ENCODE data around the gene CDK6. TPM values are rescaled to one million over a fixed set of nuclear protein-coding genes. Genes with fewer than 3 reads are reported as not detected.

The CDK6 gene
- total and polyA plus RNA-seq, 2 experiments from 2014 or later: 28.7 to 81.6 TPM

DNA sequence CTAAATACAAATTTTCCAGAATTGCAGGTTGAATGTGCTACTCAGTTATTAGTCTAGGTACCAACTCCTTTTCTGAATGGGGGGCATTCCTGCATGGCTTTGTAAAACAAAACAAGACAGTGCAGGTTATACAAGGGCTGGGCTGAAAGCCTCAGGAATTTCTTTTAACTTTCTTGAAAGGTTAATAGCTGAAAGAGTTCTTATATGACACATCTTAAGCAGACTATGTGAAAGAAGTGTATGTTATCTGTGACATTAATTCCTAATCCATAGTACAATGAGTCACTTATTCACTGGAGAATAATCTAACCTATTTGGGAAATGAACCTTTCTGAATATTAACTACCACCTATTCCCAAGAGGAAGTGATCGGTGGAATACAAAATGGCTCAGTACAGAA is 130.5 kb downstream of the CDK6 start:
- Histone ChIP-seq H3K4me3 (no peak overlapping the region), H3K4me1 (ENCODE audit: low read depth) (no peaks in the 10 kb centered on the region), H3K9me3 (ENCODE audit: low read depth) (no peaks in the 10 kb centered on the region), H3K27me3 (no peaks in the 10 kb centered on the region), H3K27ac (no peak overlapping the region), H3K36me3 (no peaks in the 10 kb centered on the region)
- no peak for TF ChIP-seq CTCF (IDR thresholded peaks at IDR 0.05; ENCODE audit: low read depth, low read length)
- no peak for DNase-seq (ENCODE audit: low read depth in 1 of 2, low spot score in 1 of 2)

GRCh38 chr7:92704858-92705257 is 131.5 kb downstream of the CDK6 start:
- Histone ChIP-seq H3K27me3 (no peaks in the 10 kb centered on the region), H3K4me1 (ENCODE audit: low read depth) (no peaks in the 10 kb centered on the region), H3K4me3 (no peak overlapping the region), H3K27ac (no peak overlapping the region), H3K36me3 (no peaks in the 10 kb centered on the region), H3K9me3 (ENCODE audit: low read depth) (no peaks in the 10 kb centered on the region)
- TF ChIP-seq CTCF (IDR thresholded peaks at IDR 0.05; ENCODE audit: low read depth, low read length): no peak
- no peak for DNase-seq (ENCODE audit: low read depth in 1 of 2, low spot score in 1 of 2)

- no peak for TF ChIP-seq CTCF (IDR thresholded peaks at IDR 0.05; ENCODE audit: low read depth, low read length)
- Histone ChIP-seq H3K4me1 (ENCODE audit: low read depth) (peaks cover 14% of the 10 kb centered on the region), H3K9me3 (ENCODE audit: low read depth) (no peaks in the 10 kb centered on the region), H3K27me3 (no peaks in the 10 kb centered on the region), H3K27ac (no peak overlapping the region), H3K36me3 (no peaks in the 10 kb centered on the region), H3K4me3 (no peak overlapping the region)
- DNase-seq (ENCODE audit: low read depth in 1 of 2, low spot score in 1 of 2): no peak
Measured at GRCh38 chr7:92702535-92702934, 133.8 kb downstream of the CDK6 start.

DNA sequence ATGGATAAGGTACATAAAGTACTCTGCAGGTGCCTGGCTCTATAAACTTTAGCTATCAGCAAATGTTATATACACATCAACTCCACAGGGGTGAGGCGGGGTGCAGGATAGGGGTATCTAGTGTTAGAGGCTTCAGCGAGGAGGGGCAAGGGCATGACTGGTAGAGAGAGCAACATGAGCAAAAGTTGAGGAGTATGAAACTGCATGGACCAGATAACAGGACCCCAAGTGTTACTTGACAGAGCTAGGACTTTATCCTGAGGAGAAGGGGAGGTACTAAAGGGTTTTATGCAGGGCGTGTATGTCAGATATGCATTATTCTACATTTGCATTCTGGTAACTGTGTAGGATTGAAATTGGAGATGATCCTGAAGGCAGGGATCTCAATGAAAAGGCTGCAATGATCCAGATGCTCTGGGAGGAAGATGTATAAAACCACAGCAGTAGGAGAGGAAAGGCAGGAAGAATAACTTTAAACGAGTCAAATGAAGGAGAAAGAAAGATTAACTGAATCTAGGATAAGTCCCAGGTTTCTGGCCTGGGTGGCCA is 136.3 kb downstream of the CDK6 start:
- Histone ChIP-seq H3K27ac (no peak overlapping the region), H3K4me3 (no peak overlapping the region)
- no peak for DNase-seq (ENCODE audit: low read depth in 1 of 2, low spot score in 1 of 2)

DNA sequence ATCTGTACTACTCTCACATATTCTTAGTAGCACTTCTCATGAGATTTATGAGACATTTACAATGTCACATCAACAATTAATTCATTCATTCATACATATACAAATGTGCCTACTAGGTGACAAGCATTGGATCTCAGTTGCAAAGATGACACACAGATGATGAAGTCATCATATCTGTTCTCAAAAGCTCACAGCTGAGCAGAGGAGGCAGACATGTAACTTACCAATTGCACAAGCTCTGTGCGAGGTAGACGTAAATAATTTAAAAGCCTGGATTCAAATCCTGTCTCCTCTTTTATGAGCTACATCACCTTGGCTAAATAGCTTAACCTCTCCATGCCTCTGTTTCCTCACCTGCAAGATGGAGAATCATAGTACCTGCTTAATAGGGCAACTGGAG is 136.8 kb downstream of the CDK6 start:
- no peak overlapping the region for H3K27ac ChIP-seq
- TF ChIP-seq CTCF (IDR thresholded peaks at IDR 0.05; ENCODE audit: low read depth, low read length): no peak
- H3K9me3 ChIP-seq (ENCODE audit: low read depth): no peaks in the 10 kb centered on the region
- H3K4me3 ChIP-seq: no peak overlapping the region
- H3K27me3 ChIP-seq: no peaks in the 10 kb centered on the region
- no peak for DNase-seq (ENCODE audit: low read depth in 1 of 2, low spot score in 1 of 2)
- H3K4me1 ChIP-seq (ENCODE audit: low read depth): peaks cover 37% of the 10 kb centered on the region
- H3K36me3 ChIP-seq: no peaks in the 10 kb centered on the region

More for the DNA sequence above, 136.3 kb downstream of the CDK6 start:
- no peak for TF ChIP-seq CTCF (IDR thresholded peaks at IDR 0.05; ENCODE audit: low read depth, low read length)
- Histone ChIP-seq H3K9me3 (ENCODE audit: low read depth) (no peaks in the 10 kb centered on the region), H3K36me3 (no peaks in the 10 kb centered on the region), H3K4me1 (ENCODE audit: low read depth) (peaks cover 32% of the 10 kb centered on the region), H3K27me3 (no peaks in the 10 kb centered on the region)
